Astrocyte (in vitro differentiated cells and primary cell): ENCODE data around the gene YAF2. TPM values are rescaled to one million over a fixed set of nuclear protein-coding genes. Genes with fewer than 3 reads are reported as not detected.

Source experiments
- DNase-seq: peaks from one replicate; pipeline ENCODE4 v3.0.0-alpha.2; 2010; ENCODE audit warnings: low read depth
- FAIRE-seq: peaks from 2 replicates; lab custom pipeline; 2011; peaks lifted over from hg19 to GRCh38; lab: Jason Lieb, UNC
- H2AFZ ChIP-seq: 2 replicates; pipeline ENCODE4 v1.6.0; 2012; ENCODE audit warnings: low read depth, low read length, inconsistent platforms
- H3K27ac ChIP-seq: 2 replicates; pipeline ENCODE4 v1.5.1; 2011; ENCODE audit warnings: low read depth, low read length, inconsistent platforms
- H3K27me3 ChIP-seq: 2 replicates; pipeline ENCODE4 v1.6.0; 2011; ENCODE audit warnings: low read length, inconsistent platforms; ENCODE audit not compliant: insufficient read depth
- H3K36me3 ChIP-seq: 2 replicates; pipeline ENCODE4 v1.5.1; 2011; ENCODE audit warnings: low read length, inconsistent platforms; ENCODE audit not compliant: insufficient read depth
- H3K4me1 ChIP-seq: 2 replicates; pipeline ENCODE4 v1.5.1; 2011; ENCODE audit warnings: low read length, inconsistent platforms; ENCODE audit not compliant: insufficient read depth
- H3K4me2 ChIP-seq: 2 replicates; pipeline ENCODE4 v1.6.0; 2012; ENCODE audit warnings: low read length, inconsistent platforms
- H3K4me3 ChIP-seq: 2 replicates; pipeline ENCODE4 v1.5.1; 2011; ENCODE audit warnings: low read depth, mild to moderate bottlenecking, low read length, inconsistent platforms; ENCODE audit not compliant: insufficient read depth
- H3K79me2 ChIP-seq: 2 replicates; pipeline ENCODE4 v1.6.0; 2012; ENCODE audit warnings: mild to moderate bottlenecking, low read length, inconsistent platforms; ENCODE audit not compliant: insufficient read depth
- H3K9ac ChIP-seq: 2 replicates; pipeline ENCODE4 v1.6.0; 2012; ENCODE audit warnings: mild to moderate bottlenecking, low read length, inconsistent platforms
- H3K9me3 ChIP-seq: 2 replicates; pipeline ENCODE4 v1.5.1; 2012; ENCODE audit warnings: low read depth, mild to moderate bottlenecking, low read length, inconsistent platforms; ENCODE audit not compliant: insufficient read depth
- H4K20me1 ChIP-seq: 2 replicates; pipeline ENCODE4 v1.6.0; 2012; ENCODE audit warnings: low read length, inconsistent platforms; ENCODE audit not compliant: insufficient read depth
- H3K27ac Mint-ChIP-seq: one replicate; pipeline ENCODE4 v1.8.0; 2021; ENCODE audit warnings: mild to moderate bottlenecking, mixed read lengths; ENCODE audit not compliant: unreplicated experiment
- H3K27me3 Mint-ChIP-seq: one replicate; pipeline ENCODE4 v1.8.0; 2021; ENCODE audit warnings: low read depth, mixed read lengths; ENCODE audit not compliant: unreplicated experiment
- H3K36me3 Mint-ChIP-seq: one replicate; pipeline ENCODE4 v1.8.0; 2021; ENCODE audit warnings: low read depth, mixed read lengths; ENCODE audit not compliant: unreplicated experiment
- H3K4me1 Mint-ChIP-seq: one replicate; pipeline ENCODE4 v1.8.0; 2021; ENCODE audit warnings: low read depth, mixed read lengths; ENCODE audit not compliant: unreplicated experiment
- H3K4me3 Mint-ChIP-seq: one replicate; pipeline ENCODE4 v1.8.0; 2021; ENCODE audit warnings: mild to moderate bottlenecking, moderate library complexity, mixed read lengths; ENCODE audit not compliant: unreplicated experiment
- H3K9me3 Mint-ChIP-seq: one replicate; pipeline ENCODE4 v1.8.0; 2021; ENCODE audit warnings: mild to moderate bottlenecking, mixed read lengths; ENCODE audit not compliant: unreplicated experiment
- EZH2 ChIP-seq: IDR thresholded peaks from 2 replicates; pipeline ENCODE4 v1.6.1; 2012; ENCODE audit warnings: mild to moderate bottlenecking, low read length, inconsistent platforms; ENCODE audit not compliant: insufficient read depth
- total RNA-seq: library from RNA; stranded (reverse); gene quantifications from 2 replicates; pipeline ENCODE4 v1.2.1, GENCODE V29; 2021
- TF ChIP-seq, protein P1 (sequence below): IDR thresholded peaks from 2 replicates; pipeline ENCODE4 v1.5.1; 2011; ENCODE audit warnings: low read depth, mild to moderate bottlenecking, inconsistent platforms, low read length, moderate library complexity; ENCODE audit not compliant: insufficient read depth

YAF2 gene
- total RNA-seq, 1 donor from 2014 or later: 28.6 TPM

DNA sequence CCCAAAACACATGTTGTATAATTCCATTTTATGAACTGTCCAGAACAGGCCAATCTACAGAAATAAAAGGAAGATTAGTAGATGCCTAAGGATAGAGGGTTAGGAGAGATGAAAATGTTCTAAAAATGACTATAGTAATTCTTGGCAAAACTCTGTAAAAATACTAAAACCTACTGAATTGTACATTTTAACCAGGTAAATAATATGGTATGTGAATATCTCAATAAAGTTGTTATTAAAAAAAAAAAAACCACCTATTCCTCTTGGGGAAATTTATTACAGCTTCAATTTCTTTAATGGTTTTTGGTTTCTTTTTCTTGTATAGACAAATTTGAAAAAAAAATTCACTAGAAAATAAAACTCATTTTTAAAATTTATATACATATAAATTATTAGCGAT lies 33.2 kb downstream of the YAF2 start:
- FAIRE-seq: no peak
- H3K9me3 ChIP-seq: no peaks in the 10 kb centered on the region

DNA sequence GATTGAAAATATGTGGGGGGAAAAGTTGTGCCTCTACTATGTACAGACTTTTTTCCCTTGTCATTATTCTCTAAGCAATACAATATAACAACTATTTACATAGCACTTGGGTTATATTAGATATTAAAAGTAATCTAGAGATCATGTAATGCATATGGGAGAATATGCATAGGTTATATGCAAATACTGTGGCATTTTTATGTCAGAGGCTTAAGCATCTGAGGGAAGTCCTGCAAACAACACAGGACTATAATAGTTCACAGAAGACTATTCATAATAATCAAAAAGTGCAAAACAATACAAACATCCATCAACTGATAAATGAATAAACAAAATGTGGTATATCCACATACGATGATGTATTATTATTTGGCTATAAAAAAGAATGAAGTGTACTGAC lies 33.7 kb downstream of the YAF2 start:
- no peak for DNase-seq
- no peak for TF ChIP-seq EZH2
- TF ChIP-seq, protein P1, sequence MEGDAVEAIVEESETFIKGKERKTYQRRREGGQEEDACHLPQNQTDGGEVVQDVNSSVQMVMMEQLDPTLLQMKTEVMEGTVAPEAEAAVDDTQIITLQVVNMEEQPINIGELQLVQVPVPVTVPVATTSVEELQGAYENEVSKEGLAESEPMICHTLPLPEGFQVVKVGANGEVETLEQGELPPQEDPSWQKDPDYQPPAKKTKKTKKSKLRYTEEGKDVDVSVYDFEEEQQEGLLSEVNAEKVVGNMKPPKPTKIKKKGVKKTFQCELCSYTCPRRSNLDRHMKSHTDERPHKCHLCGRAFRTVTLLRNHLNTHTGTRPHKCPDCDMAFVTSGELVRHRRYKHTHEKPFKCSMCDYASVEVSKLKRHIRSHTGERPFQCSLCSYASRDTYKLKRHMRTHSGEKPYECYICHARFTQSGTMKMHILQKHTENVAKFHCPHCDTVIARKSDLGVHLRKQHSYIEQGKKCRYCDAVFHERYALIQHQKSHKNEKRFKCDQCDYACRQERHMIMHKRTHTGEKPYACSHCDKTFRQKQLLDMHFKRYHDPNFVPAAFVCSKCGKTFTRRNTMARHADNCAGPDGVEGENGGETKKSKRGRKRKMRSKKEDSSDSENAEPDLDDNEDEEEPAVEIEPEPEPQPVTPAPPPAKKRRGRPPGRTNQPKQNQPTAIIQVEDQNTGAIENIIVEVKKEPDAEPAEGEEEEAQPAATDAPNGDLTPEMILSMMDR: no peak
- Histone ChIP-seq H3K9me3 (no peaks in the 10 kb centered on the region), H2AFZ (no peak overlapping the region), H3K27ac (no peak overlapping the region), H3K4me2 (no peak overlapping the region), H3K4me1 (no peaks in the 10 kb centered on the region), H3K27me3 (no peaks in the 10 kb centered on the region), H3K9ac (no peak overlapping the region), H3K4me3 (no peak overlapping the region), H3K36me3 (no peaks in the 10 kb centered on the region), H3K79me2 (no peaks in the 10 kb centered on the region), H4K20me1 (no peaks in the 10 kb centered on the region)
- FAIRE-seq: no peak
- no peaks in the 10 kb centered on the region for H3K27me3 Mint-ChIP-seq
- H3K36me3 Mint-ChIP-seq: peaks cover 9% of the 10 kb centered on the region
- H3K27ac Mint-ChIP-seq: no peak overlapping the region
- H3K4me1 Mint-ChIP-seq: no peaks in the 10 kb centered on the region
- no peak overlapping the region for H3K4me3 Mint-ChIP-seq
- H3K9me3 Mint-ChIP-seq: no peaks in the 10 kb centered on the region

More for the DNA sequence above, 33.2 kb downstream of the YAF2 start:
- H3K4me3 Mint-ChIP-seq: no peak overlapping the region
- H3K9me3 Mint-ChIP-seq: no peaks in the 10 kb centered on the region
- H3K27me3 Mint-ChIP-seq: no peaks in the 10 kb centered on the region
- no peaks in the 10 kb centered on the region for H3K4me1 Mint-ChIP-seq
- Histone ChIP-seq H3K4me1 (no peaks in the 10 kb centered on the region), H3K27ac (no peak overlapping the region), H3K36me3 (no peaks in the 10 kb centered on the region), H2AFZ (no peak overlapping the region), H3K9ac (no peak overlapping the region), H3K79me2 (no peaks in the 10 kb centered on the region), H4K20me1 (no peaks in the 10 kb centered on the region), H3K4me3 (no peak overlapping the region), H3K27me3 (no peaks in the 10 kb centered on the region), H3K4me2 (no peak overlapping the region)
- H3K36me3 Mint-ChIP-seq: peaks cover 9% of the 10 kb centered on the region
- DNase-seq: no peak
- H3K27ac Mint-ChIP-seq: no peak overlapping the region
- TF ChIP-seq, protein P1: no peak
- no peak for TF ChIP-seq EZH2

DNA sequence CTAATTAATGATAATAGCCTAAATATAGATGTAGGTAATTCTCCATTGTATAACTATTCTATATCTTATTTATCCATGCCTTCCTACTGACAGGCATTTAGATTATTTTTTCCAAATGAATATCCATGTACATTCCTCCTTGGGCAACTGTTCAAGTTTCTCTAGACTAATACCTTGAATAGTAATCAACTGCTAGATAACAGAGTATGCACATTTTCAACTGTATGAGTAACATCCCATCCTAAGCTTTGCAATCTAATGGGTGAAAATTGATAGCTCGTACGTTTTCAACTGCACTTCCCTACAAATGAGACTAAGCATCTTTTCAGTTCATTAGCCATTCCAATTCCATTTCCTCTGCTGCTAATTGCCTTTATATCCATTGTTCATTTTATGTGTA lies 37.0 kb downstream of the YAF2 start:
- no peaks in the 10 kb centered on the region for H3K4me1 Mint-ChIP-seq
- Histone ChIP-seq H3K27ac (no peak overlapping the region), H3K79me2 (no peaks in the 10 kb centered on the region), H3K4me3 (no peak overlapping the region), H3K9me3 (no peaks in the 10 kb centered on the region), H3K27me3 (no peaks in the 10 kb centered on the region), H3K9ac (no peak overlapping the region), H3K4me2 (no peak overlapping the region), H3K36me3 (no peaks in the 10 kb centered on the region), H4K20me1 (no peaks in the 10 kb centered on the region), H2AFZ (no peak overlapping the region), H3K4me1 (no peaks in the 10 kb centered on the region)
- peaks cover 8% of the 10 kb centered on the region for H3K36me3 Mint-ChIP-seq
- no peak overlapping the region for H3K27ac Mint-ChIP-seq
- no peaks in the 10 kb centered on the region for H3K9me3 Mint-ChIP-seq
- no peaks in the 10 kb centered on the region for H3K27me3 Mint-ChIP-seq
- FAIRE-seq (no peak), DNase-seq (peak; percentile 32)
- H3K4me3 Mint-ChIP-seq: no peak overlapping the region
- TF ChIP-seq, protein P1: no peak
- TF ChIP-seq EZH2: no peak
